Smooth muscle cell (in vitro differentiated cells): ENCODE data around the gene TSEN2. TPM values are rescaled to one million over a fixed set of nuclear protein-coding genes. Genes with fewer than 3 reads are reported as not detected.
A peak's percentile ranks its signal among the peaks of the same experiment; 100 is the strongest.

Experiments
- DNase-seq: peaks from one replicate; lab custom pipeline; 2025; ENCODE audit not compliant: unreplicated experiment; lab: John Stamatoyannopoulos, UW
- H2AFZ ChIP-seq: fragments of 200-600 bp; sonication (generic); 2 replicates; pipeline ENCODE4 v1.6.0; 2016; ENCODE audit warnings: antibody characterized with exemption, low read depth, mild to moderate bottlenecking
- H3F3A ChIP-seq: fragments of 200-600 bp; sonication (generic); 2 replicates; pipeline ENCODE4 v1.6.0; 2017; ENCODE audit warnings: antibody characterized with exemption, low read depth
- H3K27ac ChIP-seq: fragments of 200-600 bp; sonication (generic); 2 replicates; pipeline ENCODE4 v1.5.1; 2016; ENCODE audit warnings: low read depth, mild to moderate bottlenecking
- H3K27me3 ChIP-seq: fragments of 200-600 bp; sonication (generic); 2 replicates; pipeline ENCODE4 v1.6.1; 2016; ENCODE audit warnings: low read depth, mild to moderate bottlenecking
- H3K36me3 ChIP-seq: fragments of 200-600 bp; sonication (generic); 2 replicates; pipeline ENCODE4 v1.5.1; 2016; ENCODE audit warnings: low read depth
- H3K4me1 ChIP-seq: fragments of 200-600 bp; sonication (generic); 2 replicates; pipeline ENCODE4 v1.5.1; 2016; ENCODE audit warnings: low read depth
- H3K4me2 ChIP-seq: fragments of 200-600 bp; sonication (generic); 2 replicates; pipeline ENCODE4 v1.6.0; 2016; ENCODE audit warnings: mild to moderate bottlenecking
- H3K4me3 ChIP-seq: fragments of 200-600 bp; sonication (generic); 2 replicates; pipeline ENCODE4 v1.5.1; 2016; ENCODE audit warnings: mild to moderate bottlenecking
- H3K79me2 ChIP-seq: fragments of 200-600 bp; sonication (generic); 2 replicates; pipeline ENCODE4 v1.6.0; 2016; ENCODE audit warnings: low read depth, mild to moderate bottlenecking
- H3K9ac ChIP-seq: fragments of 200-600 bp; sonication (generic); 2 replicates; pipeline ENCODE4 v1.6.0; 2016; ENCODE audit warnings: low read depth
- H3K9me3 ChIP-seq: fragments of 200-600 bp; sonication (generic); replicated peaks from 2 replicates; pipeline ENCODE4 v1.5.1; 2016; ENCODE audit warnings: low read depth
- H4K20me1 ChIP-seq: fragments of 200-600 bp; sonication (generic); 2 replicates; pipeline ENCODE4 v1.6.0; 2016; ENCODE audit warnings: low read depth
- CTCF ChIP-seq: fragments of 200-600 bp; sonication (generic); IDR thresholded peaks from 2 replicates; pipeline ENCODE4 v1.5.1; 2017; ENCODE audit warnings: borderline replicate concordance, mild to moderate bottlenecking, antibody characterized with exemption; ENCODE audit not compliant: insufficient read depth, poor library complexity, severe bottlenecking
- WGBS: methylation state at CpG from one replicate; pipeline ENCODE4 v1.1.7; 2016; ENCODE audit warnings: low lambda C conversion rate; 5-methylcytosine and 5-hydroxymethylcytosine counted together
- polyA plus RNA-seq: library from polyadenylated mRNA; unstranded; fragments of >200 nt; fragmentation: Nextera tagmentation; extraction: Ambion mirVana; gene quantifications from 2 replicates; pipeline ENCODE4 v1.2.1, GENCODE V29; 2016
- total RNA-seq: library from RNA; depleted of rRNA; stranded (reverse); fragments of >200 nt; gene quantifications from 2 replicates; pipeline ENCODE4 v1.2.3, GENCODE V29; 2014

TSEN2 gene
- total and polyA plus RNA-seq, 2 experiments from 2014 or later = 3.6 to 3.9 TPM

DNA sequence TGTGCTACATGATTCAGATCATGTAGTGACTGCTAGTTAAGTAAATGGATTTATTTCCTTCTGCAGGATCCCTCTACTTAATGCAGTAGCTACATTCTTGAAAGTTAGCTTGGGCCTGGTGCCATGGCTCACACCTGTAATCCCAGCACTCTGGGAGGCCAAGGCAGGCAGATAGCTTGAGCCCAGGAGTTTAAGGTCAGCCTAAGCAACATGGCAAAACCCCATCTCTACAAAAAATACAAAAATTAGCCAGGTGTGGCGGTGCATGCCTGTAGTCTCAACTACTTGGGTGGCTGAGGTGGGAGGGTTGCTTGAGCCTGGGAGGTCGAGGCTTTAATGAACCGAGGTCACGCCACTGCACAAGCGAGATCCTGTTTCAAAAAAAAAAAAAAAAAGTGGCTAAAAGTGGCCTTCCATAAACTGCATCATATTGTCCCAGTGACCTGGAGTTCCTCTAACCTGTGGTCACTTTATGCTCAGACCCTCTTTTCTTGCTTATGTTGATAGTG lies 22.0 kb downstream of the TSEN2 start:
- Histone ChIP-seq H3K27me3 (no peaks in the 10 kb centered on the region), H3K4me1 (peaks cover 17% of the 10 kb centered on the region), H3K4me2 (no peak overlapping the region), H3K9ac (no peak overlapping the region), H3K79me2 (no peaks in the 10 kb centered on the region), H3K27ac (no peak overlapping the region), H3F3A (peaks cover 15% of the 10 kb centered on the region), H3K9me3 (no peaks in the 10 kb centered on the region), H4K20me1 (peaks cover 3% of the 10 kb centered on the region), H2AFZ (no peak overlapping the region), H3K36me3 (no peaks in the 10 kb centered on the region), H3K4me3 (no peak overlapping the region)
- TF ChIP-seq CTCF = no peak
- DNase-seq = no peak
- WGBS = 99% methylated on average over 5 of the region's 5 CpGs

GRCh38 chr3:12507591-12508281 lies 23.5 kb downstream of the TSEN2 start:
- Histone ChIP-seq H3K4me3 (no peak overlapping the region), H3K79me2 (no peaks in the 10 kb centered on the region), H2AFZ (no peak overlapping the region), H3K27me3 (no peaks in the 10 kb centered on the region), H3K36me3 (no peaks in the 10 kb centered on the region), H3K9ac (no peak overlapping the region), H3K9me3 (no peaks in the 10 kb centered on the region), H4K20me1 (peaks cover 3% of the 10 kb centered on the region), H3F3A (peaks cover 15% of the 10 kb centered on the region), H3K4me2 (peak overlapping the region; percentile 27), H3K27ac (peak overlapping the region; percentile 52), H3K4me1 (peaks cover 17% of the 10 kb centered on the region)
- no peak for TF ChIP-seq CTCF
- 70% methylated on average over 8 of the region's 8 CpGs for WGBS
- DNase-seq = no peak

DNA sequence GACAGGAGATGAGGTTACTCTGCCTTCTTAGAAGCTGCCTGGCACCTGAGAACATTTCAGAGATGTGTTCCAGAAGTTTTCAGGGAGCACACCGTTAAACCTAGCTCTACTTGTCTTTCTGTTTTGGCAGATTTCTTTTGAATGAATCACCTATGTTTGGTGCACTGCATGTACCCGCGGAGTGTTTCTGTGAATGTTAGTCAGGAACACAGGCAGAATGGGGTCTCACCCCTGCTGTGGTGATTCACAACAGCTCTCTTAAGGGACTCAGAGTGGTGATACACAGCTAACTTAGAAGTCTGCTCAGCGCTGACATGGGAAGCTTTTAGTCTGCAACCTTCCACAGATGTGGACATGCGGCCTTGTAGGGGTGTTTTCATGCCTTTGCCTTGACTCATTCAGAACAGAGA lies 24.0 kb downstream of the TSEN2 start:
- H3K27me3 ChIP-seq = no peaks in the 10 kb centered on the region
- peak overlapping the region; percentile 27 for H3K4me2 ChIP-seq
- peaks cover 15% of the 10 kb centered on the region for H3F3A ChIP-seq
- peaks cover 17% of the 10 kb centered on the region for H3K4me1 ChIP-seq
- H3K27ac ChIP-seq = peak overlapping the region; percentile 52
- H4K20me1 ChIP-seq = peaks cover 3% of the 10 kb centered on the region
- H3K9ac ChIP-seq = no peak overlapping the region
- H3K9me3 ChIP-seq = no peaks in the 10 kb centered on the region
- no peak overlapping the region for H2AFZ ChIP-seq
- no peak for TF ChIP-seq CTCF
- DNase-seq = no peak
- no peaks in the 10 kb centered on the region for H3K79me2 ChIP-seq
- H3K4me3 ChIP-seq = no peak overlapping the region
- H3K36me3 ChIP-seq = no peaks in the 10 kb centered on the region
- 5% methylated on average over 5 of the region's 5 CpGs for WGBS

GRCh38 chr3:12509466-12509865 lies 25.2 kb downstream of the TSEN2 start:
- Histone ChIP-seq H3K79me2 (no peaks in the 10 kb centered on the region), H3K4me1 (peaks cover 17% of the 10 kb centered on the region), H3K27ac (no peak overlapping the region), H3K36me3 (no peaks in the 10 kb centered on the region), H3K9me3 (no peaks in the 10 kb centered on the region), H3K4me3 (no peak overlapping the region), H3K9ac (no peak overlapping the region), H3K27me3 (no peaks in the 10 kb centered on the region), H3K4me2 (no peak overlapping the region), H2AFZ (no peak overlapping the region), H4K20me1 (peaks cover 3% of the 10 kb centered on the region), H3F3A (peaks cover 15% of the 10 kb centered on the region)
- no peak for DNase-seq
- no peak for TF ChIP-seq CTCF
- 65% methylated on average over 3 of the region's 3 CpGs for WGBS
